ENCODE measurements around the gene FMO5. TPM values are rescaled to one million over a fixed set of nuclear protein-coding genes. Genes with fewer than 3 reads are reported as not detected.

FMO5 gene
- total and polyA plus RNA-seq, 2 of the 13 experiments (the other 11 are each of a cell fraction or from before 2014, with no cell fraction given), result 48.2 to 149 TPM

DNA sequence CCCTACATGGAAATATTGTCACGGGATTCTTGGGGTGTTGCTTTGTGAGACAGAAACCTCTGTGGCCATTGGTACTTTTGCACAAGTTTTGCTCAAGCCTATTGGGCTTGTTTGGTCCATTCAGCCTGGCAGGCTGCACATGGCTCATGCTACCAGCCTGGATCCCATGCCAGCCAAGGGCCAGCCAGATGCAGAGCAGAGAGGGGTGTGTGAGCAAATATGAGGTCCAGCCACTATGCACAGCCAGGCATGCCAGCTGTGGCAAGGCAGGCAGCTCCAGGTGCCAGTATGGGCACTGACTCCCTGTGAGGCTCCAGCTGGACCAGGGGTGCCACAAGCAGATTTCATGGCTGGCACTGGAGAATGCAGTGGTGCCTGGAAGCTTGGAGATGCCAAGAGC, 10.7 kb upstream of the FMO5 start (continued):
- TF ChIP-seq, protein P1, sequence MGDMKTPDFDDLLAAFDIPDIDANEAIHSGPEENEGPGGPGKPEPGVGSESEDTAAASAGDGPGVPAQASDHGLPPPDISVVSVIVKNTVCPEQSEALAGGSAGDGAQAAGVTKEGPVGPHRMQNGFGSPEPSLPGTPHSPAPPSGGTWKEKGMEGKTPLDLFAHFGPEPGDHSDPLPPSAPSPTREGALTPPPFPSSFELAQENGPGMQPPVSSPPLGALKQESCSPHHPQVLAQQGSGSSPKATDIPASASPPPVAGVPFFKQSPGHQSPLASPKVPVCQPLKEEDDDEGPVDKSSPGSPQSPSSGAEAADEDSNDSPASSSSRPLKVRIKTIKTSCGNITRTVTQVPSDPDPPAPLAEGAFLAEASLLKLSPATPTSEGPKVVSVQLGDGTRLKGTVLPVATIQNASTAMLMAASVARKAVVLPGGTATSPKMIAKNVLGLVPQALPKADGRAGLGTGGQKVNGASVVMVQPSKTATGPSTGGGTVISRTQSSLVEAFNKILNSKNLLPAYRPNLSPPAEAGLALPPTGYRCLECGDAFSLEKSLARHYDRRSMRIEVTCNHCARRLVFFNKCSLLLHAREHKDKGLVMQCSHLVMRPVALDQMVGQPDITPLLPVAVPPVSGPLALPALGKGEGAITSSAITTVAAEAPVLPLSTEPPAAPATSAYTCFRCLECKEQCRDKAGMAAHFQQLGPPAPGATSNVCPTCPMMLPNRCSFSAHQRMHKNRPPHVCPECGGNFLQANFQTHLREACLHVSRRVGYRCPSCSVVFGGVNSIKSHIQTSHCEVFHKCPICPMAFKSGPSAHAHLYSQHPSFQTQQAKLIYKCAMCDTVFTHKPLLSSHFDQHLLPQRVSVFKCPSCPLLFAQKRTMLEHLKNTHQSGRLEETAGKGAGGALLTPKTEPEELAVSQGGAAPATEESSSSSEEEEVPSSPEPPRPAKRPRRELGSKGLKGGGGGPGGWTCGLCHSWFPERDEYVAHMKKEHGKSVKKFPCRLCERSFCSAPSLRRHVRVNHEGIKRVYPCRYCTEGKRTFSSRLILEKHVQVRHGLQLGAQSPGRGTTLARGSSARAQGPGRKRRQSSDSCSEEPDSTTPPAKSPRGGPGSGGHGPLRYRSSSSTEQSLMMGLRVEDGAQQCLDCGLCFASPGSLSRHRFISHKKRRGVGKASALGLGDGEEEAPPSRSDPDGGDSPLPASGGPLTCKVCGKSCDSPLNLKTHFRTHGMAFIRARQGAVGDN (CRISPR knock-in tag; IDR thresholded peaks at IDR 0.05), result peak; percentile 46; the same call in 1 of the 2 replicates
- TF ChIP-seq ZNF768 (CRISPR knock-in tag; IDR thresholded peaks at IDR 0.05) (no peak), GTF2F1 (IDR thresholded peaks at IDR 0.05; ENCODE audit: low read length) (no peak), TAF15 (IDR thresholded peaks at IDR 0.05; ENCODE audit: low read depth, low read length, poor library complexity, severe bottlenecking) (no peak), ZNF101 (CRISPR knock-in tag; IDR thresholded peaks at IDR 0.05; ENCODE audit: borderline replicate concordance, low read depth) (no peak), KDM4B (CRISPR knock-in tag; IDR thresholded peaks at IDR 0.05) (no peak), SCMH1 (CRISPR knock-in tag; IDR thresholded peaks at IDR 0.05; ENCODE audit: borderline replicate concordance) (no peak), ERF (CRISPR knock-in tag; IDR thresholded peaks at IDR 0.05) (no peak), ZNF737 (CRISPR knock-in tag; IDR thresholded peaks at IDR 0.05; ENCODE audit: borderline replicate concordance) (0 out of 2 replicates have a peak, but pooled peaks have one; percentile 30), ZFP90 (CRISPR knock-in tag; IDR thresholded peaks at IDR 0.05; ENCODE audit: borderline replicate concordance) (no peak), FOSL1 (CRISPR knock-in tag; IDR thresholded peaks at IDR 0.05; ENCODE audit: borderline replicate concordance) (no peak)
- TF ChIP-seq, protein P2, sequence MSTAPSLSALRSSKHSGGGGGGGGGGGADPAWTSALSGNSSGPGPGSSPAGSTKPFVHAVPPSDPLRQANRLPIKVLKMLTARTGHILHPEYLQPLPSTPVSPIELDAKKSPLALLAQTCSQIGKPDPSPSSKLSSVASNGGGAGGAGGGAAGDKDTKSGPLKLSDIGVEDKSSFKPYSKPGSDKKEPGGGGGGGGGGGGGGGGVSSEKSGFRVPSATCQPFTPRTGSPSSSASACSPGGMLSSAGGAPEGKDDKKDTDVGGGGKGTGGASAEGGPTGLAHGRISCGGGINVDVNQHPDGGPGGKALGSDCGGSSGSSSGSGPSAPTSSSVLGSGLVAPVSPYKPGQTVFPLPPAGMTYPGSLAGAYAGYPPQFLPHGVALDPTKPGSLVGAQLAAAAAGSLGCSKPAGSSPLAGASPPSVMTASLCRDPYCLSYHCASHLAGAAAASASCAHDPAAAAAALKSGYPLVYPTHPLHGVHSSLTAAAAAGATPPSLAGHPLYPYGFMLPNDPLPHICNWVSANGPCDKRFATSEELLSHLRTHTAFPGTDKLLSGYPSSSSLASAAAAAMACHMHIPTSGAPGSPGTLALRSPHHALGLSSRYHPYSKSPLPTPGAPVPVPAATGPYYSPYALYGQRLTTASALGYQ (CRISPR knock-in tag; IDR thresholded peaks at IDR 0.05), result no peak

Data from HepG2 (cell line).